MM.1S (cell line): ENCODE results near the gene CREB3L2.

Source experiments
- CTCF ChIP-seq: fragments of 300-600 bp; sonication (generic); IDR thresholded peaks from 2 replicates; pipeline ENCODE4 v1.5.1; 2016; ENCODE audit warnings: antibody characterized with exemption, low read length, mixed read lengths
- EZH2 ChIP-seq: fragments of 300-600 bp; sonication (generic); optimal IDR thresholded peaks from 2 replicates; pipeline ENCODE3; 2017; ENCODE audit warnings: low read depth, mild to moderate bottlenecking, antibody characterized with exemption, low read length, mixed read lengths
- EZH2phosphoT487 ChIP-seq: fragments of 300-600 bp; sonication (generic); IDR thresholded peaks from 2 replicates; pipeline ENCODE4 v1.6.1; 2018; ENCODE audit warnings: antibody characterized with exemption, low read length

DNA sequence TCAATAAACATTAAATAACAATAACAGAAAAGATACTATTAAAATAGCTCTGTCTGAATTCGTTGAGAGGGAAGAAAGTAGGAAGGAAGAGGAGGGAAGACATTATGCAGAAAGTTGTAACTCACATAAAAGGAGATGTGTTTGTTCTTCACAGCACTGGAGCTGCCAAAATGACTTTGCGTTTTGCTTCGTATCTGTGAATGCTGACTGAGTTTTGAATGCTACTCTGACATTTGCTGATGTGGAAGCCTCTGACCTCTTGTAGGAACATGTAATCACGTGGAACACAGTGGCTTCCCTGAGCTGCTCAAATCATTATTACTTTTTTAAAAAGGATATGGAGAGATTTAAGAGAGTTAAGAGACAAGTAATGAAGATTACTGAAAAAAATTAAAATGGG lies 139.5 kb downstream of the CREB3L2 start:
- TF ChIP-seq CTCF = no peak
- TF ChIP-seq EZH2 = no peak
- TF ChIP-seq EZH2phosphoT487 = no peak
